ENCODE results near the gene C12orf57.

C12orf57 gene

DNA sequence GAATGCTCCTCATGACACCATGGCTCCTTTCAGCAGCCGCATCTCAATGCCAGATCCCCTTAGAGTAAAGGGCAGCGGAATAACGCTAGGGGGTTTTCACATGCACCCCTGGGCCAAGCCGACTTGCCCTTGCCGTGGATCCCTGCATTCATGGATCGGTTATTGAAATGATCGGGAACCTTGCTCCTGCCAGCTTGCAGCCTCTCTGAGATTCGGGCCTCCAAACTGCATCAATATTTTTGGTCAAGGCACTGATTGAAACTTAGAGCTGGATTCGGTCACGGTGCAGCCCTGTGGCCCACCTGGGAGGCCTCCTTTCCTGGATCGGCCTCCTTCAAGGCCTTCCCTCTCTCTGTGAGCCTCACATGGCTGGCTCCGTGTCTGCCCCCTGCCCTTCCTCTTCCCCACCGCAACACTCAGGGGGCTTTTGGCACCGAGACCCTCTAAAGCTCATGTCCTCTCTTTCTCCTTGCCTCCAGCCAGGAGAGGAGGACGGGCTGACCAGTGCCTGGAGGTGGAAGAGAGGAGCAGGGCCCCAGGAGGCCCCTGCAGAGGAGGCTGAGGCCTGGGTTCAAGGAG, 9.1 kb downstream of the C12orf57 start:
- H3K9me3 ChIP-seq (ENCODE audit: control insufficient read depth, low read length), result no peaks in the 10 kb centered on the region
- H3K36me3 ChIP-seq (ENCODE audit: control insufficient read depth, insufficient read depth, low read length), result peaks cover 5% of the 10 kb centered on the region
- no peaks in the 10 kb centered on the region for H3K27me3 ChIP-seq (ENCODE audit: control insufficient read depth, insufficient read depth, low read length)
- H3K9ac ChIP-seq (ENCODE audit: low read length), result peak overlapping the region; percentile 34
- H3K4me3 ChIP-seq (ENCODE audit: low read length), result peak overlapping the region; percentile 19
- H3K4me1 ChIP-seq (ENCODE audit: control insufficient read depth, insufficient read depth, low read length), result no peaks in the 10 kb centered on the region

DNA sequence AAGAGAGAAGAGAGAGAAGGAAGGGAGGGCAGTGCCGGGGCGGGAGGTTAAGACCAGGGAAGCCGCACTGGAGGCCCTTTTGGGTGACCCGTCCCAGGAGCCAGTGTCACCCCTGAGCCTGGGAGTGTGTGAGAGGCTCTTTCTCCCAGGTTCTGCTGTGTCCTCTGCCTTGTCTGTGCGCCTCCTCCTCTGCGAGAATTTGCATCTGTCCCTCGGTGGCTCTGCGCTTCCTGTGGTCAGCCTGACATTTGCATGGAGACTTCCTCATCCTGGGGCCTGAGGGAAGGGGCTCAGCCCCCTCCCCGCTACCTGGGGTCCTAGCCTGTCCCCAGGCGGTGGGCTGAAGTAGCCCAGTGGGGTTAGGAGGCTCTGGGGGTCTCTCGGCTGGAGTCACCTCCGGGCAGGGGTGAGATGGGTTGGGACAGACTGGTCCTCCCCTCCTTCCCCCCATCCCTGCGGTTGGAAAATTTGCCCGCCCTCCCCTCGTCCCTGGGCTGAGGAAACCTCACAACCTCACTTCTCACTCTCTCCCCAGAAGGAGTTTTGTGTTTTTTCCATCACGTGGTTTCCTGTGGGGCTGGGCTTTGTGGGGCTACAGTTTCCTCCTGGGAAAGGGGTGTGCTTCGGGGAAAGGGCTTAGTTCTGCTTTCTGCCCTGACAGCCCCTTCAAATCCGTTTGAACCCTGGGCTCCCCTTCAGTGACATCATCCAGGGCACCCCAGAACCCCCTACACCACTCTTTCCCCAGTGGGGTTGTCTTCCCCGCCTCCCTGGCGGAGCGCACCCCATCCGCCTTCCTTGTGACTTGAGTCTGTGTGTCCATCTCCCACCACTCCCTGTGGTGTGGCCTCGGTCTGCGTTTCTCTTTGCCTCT, 9.9 kb downstream of the C12orf57 start:
- Histone ChIP-seq H3K9ac (ENCODE audit: low read length) (peak overlapping the region; percentile 34), H3K9me3 (ENCODE audit: control insufficient read depth, low read length) (no peaks in the 10 kb centered on the region), H3K4me1 (ENCODE audit: control insufficient read depth, insufficient read depth, low read length) (no peaks in the 10 kb centered on the region), H3K36me3 (ENCODE audit: control insufficient read depth, insufficient read depth, low read length) (peaks cover 5% of the 10 kb centered on the region), H3K4me3 (ENCODE audit: low read length) (no peak overlapping the region), H3K27me3 (ENCODE audit: control insufficient read depth, insufficient read depth, low read length) (no peaks in the 10 kb centered on the region)

DNA sequence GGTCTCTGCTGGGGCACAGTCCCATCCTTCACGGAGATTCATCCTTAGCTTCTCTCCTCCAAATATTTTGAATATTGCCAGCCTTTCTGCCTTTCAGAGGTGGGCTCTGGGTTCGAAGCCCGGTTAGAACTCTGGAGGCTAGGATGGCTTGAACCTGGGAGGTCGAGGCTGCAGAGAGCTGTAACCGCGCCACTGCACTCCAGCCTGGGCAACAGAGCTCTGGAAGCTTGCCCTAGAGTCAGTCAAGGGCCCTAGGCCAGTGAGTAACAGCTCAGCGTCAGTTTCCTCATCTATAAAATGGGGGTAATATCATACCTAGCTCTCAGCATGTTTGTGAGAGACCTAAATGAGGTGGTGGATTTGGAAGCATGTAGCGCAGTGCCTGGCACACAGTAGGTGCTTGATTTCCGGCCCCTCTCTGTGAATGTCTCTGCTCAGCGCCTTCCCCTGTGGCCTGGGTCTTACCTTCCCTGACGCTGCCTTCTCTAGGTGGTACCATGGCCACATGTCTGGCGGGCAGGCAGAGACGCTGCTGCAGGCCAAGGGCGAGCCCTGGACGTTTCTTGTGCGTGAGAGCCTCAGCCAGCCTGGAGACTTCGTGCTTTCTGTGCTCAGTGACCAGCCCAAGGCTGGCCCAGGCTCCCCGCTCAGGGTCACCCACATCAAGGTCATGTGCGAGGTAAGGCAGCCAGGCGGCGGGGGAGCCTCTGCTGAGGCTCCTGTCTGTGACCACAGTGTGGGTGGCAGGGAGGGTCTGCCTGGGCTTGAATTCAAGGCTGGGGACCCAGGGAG, 10.7 kb downstream of the C12orf57 start:
- Histone ChIP-seq H3K9me3 (ENCODE audit: control insufficient read depth, low read length) (no peaks in the 10 kb centered on the region), H3K27me3 (ENCODE audit: control insufficient read depth, insufficient read depth, low read length) (no peaks in the 10 kb centered on the region), H3K4me3 (ENCODE audit: low read length) (no peak overlapping the region), H3K4me1 (ENCODE audit: control insufficient read depth, insufficient read depth, low read length) (no peaks in the 10 kb centered on the region), H3K9ac (ENCODE audit: low read length) (no peak overlapping the region), H3K36me3 (ENCODE audit: control insufficient read depth, insufficient read depth, low read length) (peaks cover 5% of the 10 kb centered on the region)

DNA sequence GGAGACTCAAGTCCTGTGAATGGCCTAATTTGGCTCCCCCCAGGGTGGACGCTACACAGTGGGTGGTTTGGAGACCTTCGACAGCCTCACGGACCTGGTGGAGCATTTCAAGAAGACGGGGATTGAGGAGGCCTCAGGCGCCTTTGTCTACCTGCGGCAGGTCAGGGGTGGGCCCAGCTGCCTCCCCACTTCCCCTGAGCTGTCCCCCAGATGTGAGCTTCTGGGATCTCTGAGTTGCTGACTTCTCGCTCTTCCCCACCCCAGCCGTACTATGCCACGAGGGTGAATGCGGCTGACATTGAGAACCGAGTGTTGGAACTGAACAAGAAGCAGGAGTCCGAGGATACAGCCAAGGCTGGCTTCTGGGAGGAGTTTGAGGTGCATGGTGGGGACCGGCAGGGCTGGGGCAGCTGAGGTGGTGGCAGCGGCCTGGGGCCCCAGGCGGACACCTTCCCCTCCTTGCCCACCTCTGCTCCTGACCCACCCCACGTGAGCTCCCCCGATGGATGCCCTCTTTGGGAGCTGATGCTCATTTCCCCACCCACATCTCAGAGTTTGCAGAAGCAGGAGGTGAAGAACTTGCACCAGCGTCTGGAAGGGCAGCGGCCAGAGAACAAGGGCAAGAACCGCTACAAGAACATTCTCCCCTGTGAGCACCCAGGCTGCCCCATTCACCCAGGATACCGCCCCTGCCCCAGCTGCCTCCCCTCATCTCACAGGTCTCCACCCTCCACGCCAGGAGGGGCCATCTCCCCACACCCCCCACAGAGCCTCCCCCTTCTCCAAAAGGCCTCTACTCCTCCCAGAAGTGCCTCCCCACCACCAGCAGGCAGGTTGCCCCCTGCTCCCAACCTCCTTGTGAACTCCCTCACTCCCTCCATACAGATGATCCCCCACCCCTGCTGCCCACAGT, 11.5 kb downstream of the C12orf57 start:
- peaks cover 5% of the 10 kb centered on the region for H3K36me3 ChIP-seq (ENCODE audit: control insufficient read depth, insufficient read depth, low read length)
- peaks cover 3% of the 10 kb centered on the region for H3K4me1 ChIP-seq (ENCODE audit: control insufficient read depth, insufficient read depth, low read length)
- no peaks in the 10 kb centered on the region for H3K9me3 ChIP-seq (ENCODE audit: control insufficient read depth, low read length)
- H3K9ac ChIP-seq (ENCODE audit: low read length), result no peak overlapping the region
- no peak overlapping the region for H3K4me3 ChIP-seq (ENCODE audit: low read length)
- H3K27me3 ChIP-seq (ENCODE audit: control insufficient read depth, insufficient read depth, low read length), result no peaks in the 10 kb centered on the region

DNA sequence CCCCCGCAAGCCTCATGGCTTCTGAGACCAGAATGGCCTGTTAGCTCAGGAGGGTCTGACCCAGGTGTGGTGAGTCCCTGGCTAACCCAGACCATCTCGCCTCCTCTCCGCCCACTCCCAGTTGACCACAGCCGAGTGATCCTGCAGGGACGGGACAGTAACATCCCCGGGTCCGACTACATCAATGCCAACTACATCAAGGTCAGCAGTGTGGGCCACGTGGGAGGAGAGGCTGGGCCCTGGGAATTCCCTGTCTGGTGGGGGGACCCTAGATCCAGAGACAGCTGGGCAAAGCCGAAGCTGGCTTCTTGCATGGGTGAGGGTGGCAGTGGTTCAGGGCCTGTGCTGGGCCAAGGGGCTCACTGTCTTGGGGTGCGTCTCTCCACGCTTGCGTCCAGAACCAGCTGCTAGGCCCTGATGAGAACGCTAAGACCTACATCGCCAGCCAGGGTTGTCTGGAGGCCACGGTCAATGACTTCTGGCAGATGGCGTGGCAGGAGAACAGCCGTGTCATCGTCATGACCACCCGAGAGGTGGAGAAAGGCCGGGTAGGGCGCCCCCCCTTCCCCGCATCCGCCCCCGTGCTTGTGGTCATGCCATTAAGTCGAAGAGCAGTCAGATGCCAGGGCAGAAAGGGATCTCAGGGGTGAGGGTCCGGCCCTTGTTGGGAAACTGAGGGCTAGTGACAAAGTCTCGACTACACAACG, 12.4 kb downstream of the C12orf57 start:
- no peaks in the 10 kb centered on the region for H3K9me3 ChIP-seq (ENCODE audit: control insufficient read depth, low read length)
- no peak overlapping the region for H3K4me3 ChIP-seq (ENCODE audit: low read length)
- no peaks in the 10 kb centered on the region for H3K27me3 ChIP-seq (ENCODE audit: control insufficient read depth, insufficient read depth, low read length)
- H3K36me3 ChIP-seq (ENCODE audit: control insufficient read depth, insufficient read depth, low read length), result peaks cover 5% of the 10 kb centered on the region
- peaks cover 11% of the 10 kb centered on the region for H3K4me1 ChIP-seq (ENCODE audit: control insufficient read depth, insufficient read depth, low read length)
- H3K9ac ChIP-seq (ENCODE audit: low read length), result no peak overlapping the region

DNA sequence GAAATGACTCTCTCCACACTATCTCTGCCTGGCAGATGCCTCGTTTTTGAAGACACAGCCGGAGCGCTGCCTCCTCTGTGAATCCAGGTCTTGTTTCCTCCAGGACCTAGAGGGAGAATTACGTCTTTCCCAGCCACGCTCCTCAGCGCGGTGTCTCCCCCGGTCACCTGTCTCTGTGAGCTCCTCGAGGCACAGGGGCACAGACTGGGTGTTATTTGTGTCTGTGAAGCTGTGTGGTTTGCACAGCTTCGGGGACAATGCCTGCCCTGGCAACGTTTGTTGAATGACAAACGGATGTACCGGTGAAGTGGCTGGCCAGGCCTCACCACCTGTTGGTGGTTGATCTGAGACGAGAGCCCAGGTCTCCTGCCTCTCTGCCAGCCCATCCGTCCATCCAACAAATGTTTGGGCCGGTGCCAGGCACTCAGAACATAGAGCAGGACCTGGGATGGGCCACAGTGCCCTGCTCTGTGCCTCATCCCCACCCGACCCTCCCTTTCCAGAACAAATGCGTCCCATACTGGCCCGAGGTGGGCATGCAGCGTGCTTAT, 13.4 kb downstream of the C12orf57 start:
- Histone ChIP-seq H3K36me3 (ENCODE audit: control insufficient read depth, insufficient read depth, low read length) (peaks cover 5% of the 10 kb centered on the region), H3K4me3 (ENCODE audit: low read length) (no peak overlapping the region), H3K4me1 (ENCODE audit: control insufficient read depth, insufficient read depth, low read length) (peaks cover 22% of the 10 kb centered on the region), H3K9ac (ENCODE audit: low read length) (no peak overlapping the region), H3K9me3 (ENCODE audit: control insufficient read depth, low read length) (no peaks in the 10 kb centered on the region), H3K27me3 (ENCODE audit: control insufficient read depth, insufficient read depth, low read length) (no peaks in the 10 kb centered on the region)

DNA sequence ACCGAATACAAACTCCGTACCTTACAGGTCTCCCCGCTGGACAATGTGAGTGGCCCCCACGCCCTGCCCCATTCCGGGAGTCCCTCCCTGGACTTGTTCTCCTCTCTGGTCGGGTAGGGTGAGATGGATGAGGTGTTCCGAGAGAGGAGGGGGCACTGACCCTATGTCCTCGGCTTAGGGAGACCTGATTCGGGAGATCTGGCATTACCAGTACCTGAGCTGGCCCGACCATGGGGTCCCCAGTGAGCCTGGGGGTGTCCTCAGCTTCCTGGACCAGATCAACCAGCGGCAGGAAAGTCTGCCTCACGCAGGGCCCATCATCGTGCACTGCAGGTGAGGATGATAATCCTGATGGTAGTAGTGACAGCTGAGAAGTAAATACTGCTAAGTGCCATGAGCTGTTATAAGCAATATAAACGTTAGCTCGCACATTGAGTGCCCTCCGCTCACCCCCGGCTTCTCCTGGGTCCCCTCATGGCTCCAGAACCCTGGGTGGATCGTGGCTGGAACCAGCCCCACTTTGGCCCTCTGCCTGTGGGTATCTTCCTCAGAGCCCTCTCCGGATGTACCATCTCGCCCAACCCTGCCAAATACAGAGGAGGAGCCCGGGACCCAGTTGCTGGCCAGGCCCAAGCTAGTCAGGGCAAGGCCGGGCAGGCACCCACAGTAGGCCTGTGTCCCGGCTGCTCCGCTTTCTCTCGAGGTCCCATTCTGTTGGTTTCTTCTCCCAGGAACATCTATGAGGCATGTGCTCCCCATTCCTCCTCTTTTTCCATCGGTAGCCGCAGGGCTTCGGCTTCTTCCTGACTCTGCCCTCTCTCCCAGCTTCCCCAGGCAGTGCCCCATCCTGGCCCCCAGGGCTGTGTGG, 14.2 kb downstream of the C12orf57 start:
- Histone ChIP-seq H3K9ac (ENCODE audit: low read length) (no peak overlapping the region), H3K9me3 (ENCODE audit: control insufficient read depth, low read length) (no peaks in the 10 kb centered on the region)

DNA sequence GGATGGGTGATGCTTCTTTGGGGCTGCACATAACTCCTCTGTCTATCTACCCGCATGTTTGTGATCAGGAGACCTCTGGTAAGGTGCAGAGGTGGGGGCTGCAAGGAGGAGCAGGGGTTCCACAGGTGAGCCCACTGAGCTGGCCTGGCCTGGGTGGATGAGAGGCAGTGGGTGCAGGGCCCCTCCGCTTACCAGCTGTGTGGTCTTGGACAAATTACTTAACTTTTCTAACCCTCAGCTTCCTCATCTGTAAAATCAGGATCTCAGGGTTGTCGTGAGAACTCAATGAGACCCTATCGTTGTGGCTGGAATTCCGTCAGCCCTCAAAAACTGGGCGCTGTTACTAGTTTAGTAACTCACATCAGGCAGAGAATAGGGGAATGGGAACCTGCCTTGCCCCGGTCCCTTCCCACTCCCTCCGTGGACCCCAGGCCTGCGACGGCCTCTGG, 14.8 kb downstream of the C12orf57 start:
- H3K4me1 ChIP-seq (ENCODE audit: control insufficient read depth, insufficient read depth, low read length), result peaks cover 23% of the 10 kb centered on the region
- peaks cover 5% of the 10 kb centered on the region for H3K36me3 ChIP-seq (ENCODE audit: control insufficient read depth, insufficient read depth, low read length)
- no peaks in the 10 kb centered on the region for H3K27me3 ChIP-seq (ENCODE audit: control insufficient read depth, insufficient read depth, low read length)
- no peak overlapping the region for H3K4me3 ChIP-seq (ENCODE audit: low read length)
- no peak overlapping the region for H3K9ac ChIP-seq (ENCODE audit: low read length)
- H3K9me3 ChIP-seq (ENCODE audit: control insufficient read depth, low read length), result no peaks in the 10 kb centered on the region

More for the DNA sequence above, 14.2 kb downstream of the C12orf57 start:
- Histone ChIP-seq H3K4me1 (ENCODE audit: control insufficient read depth, insufficient read depth, low read length) (peaks cover 23% of the 10 kb centered on the region), H3K36me3 (ENCODE audit: control insufficient read depth, insufficient read depth, low read length) (peaks cover 5% of the 10 kb centered on the region), H3K27me3 (ENCODE audit: control insufficient read depth, insufficient read depth, low read length) (no peaks in the 10 kb centered on the region), H3K4me3 (ENCODE audit: low read length) (no peak overlapping the region)

DNA sequence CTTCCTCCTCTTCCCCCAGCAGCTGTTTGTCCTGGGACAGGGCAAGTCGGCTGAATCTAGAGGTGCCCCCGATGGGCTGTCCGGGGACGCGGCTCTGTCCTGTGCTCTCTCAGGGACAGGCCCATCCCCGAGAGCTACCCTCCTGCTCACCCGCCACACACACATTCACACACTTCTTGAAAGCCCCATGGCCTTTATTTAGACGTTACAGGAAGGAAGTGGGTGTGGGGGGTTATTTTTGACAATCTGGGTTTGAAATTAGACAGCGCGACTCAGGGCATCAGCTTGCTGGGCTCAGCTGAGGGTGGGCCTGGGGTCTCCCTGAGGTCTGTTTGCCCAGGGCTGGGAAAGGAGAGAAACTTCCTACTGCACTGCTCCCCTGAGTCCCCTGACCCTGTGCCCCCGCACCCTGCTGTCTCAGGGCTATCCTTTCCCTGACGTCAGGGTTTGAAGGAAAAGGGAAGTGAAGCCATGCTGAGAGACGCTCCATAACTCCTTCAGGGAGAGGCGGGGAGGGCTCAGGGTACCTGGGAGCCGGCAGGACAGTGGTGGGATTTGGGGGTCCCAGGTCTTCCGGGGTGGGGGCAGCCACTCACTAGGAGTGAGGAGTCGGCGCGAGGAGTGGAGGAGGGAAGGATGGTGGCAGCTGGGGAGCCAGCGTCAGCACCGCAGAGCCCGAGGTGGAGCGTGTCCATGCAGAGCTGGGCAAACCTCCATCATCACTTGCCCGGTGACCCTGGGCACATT, 15.4 kb downstream of the C12orf57 start:
- peaks cover 5% of the 10 kb centered on the region for H3K36me3 ChIP-seq (ENCODE audit: control insufficient read depth, insufficient read depth, low read length)
- H3K9ac ChIP-seq (ENCODE audit: low read length), result no peak overlapping the region
- H3K4me1 ChIP-seq (ENCODE audit: control insufficient read depth, insufficient read depth, low read length), result peaks cover 25% of the 10 kb centered on the region
- H3K4me3 ChIP-seq (ENCODE audit: low read length), result no peak overlapping the region
- H3K27me3 ChIP-seq (ENCODE audit: control insufficient read depth, insufficient read depth, low read length), result no peaks in the 10 kb centered on the region
- H3K9me3 ChIP-seq (ENCODE audit: control insufficient read depth, low read length), result no peaks in the 10 kb centered on the region

All from mucosa of stomach (tissue), 1 donor.